ENCODE measurements around the gene PLCB1.

Gene PLCB1

DNA sequence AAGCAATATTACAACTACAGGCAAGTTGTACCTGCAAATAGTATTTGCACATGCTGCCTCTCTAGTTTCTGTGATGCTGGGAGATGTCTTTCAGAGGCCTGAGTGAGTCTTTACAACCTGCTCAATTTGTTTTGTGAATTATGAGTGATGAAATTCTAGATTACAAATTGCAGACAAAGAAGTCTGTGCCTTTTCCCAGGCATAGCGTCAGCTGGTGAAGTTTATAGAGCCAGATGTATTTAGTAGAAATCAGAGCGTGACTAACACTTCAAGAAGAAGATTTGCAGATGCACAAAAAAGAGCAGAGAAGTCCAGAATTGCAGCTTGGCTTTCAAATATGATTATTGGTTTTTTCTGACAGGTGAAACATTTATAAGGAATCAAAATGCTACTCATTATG lies 289.9 kb downstream of the PLCB1 start:
- TF ChIP-seq, protein P1, sequence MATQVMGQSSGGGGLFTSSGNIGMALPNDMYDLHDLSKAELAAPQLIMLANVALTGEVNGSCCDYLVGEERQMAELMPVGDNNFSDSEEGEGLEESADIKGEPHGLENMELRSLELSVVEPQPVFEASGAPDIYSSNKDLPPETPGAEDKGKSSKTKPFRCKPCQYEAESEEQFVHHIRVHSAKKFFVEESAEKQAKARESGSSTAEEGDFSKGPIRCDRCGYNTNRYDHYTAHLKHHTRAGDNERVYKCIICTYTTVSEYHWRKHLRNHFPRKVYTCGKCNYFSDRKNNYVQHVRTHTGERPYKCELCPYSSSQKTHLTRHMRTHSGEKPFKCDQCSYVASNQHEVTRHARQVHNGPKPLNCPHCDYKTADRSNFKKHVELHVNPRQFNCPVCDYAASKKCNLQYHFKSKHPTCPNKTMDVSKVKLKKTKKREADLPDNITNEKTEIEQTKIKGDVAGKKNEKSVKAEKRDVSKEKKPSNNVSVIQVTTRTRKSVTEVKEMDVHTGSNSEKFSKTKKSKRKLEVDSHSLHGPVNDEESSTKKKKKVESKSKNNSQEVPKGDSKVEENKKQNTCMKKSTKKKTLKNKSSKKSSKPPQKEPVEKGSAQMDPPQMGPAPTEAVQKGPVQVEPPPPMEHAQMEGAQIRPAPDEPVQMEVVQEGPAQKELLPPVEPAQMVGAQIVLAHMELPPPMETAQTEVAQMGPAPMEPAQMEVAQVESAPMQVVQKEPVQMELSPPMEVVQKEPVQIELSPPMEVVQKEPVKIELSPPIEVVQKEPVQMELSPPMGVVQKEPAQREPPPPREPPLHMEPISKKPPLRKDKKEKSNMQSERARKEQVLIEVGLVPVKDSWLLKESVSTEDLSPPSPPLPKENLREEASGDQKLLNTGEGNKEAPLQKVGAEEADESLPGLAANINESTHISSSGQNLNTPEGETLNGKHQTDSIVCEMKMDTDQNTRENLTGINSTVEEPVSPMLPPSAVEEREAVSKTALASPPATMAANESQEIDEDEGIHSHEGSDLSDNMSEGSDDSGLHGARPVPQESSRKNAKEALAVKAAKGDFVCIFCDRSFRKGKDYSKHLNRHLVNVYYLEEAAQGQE (IDR thresholded peaks at IDR 0.05; ENCODE audit: insufficient read depth in 1 of 2, low read depth in 2 of 2, low read length in 2 of 2): no peak

- TF ChIP-seq FOXP2 (optimal IDR thresholded peaks at IDR 0.05; ENCODE audit: borderline replicate concordance, extremely low read depth, extremely low read length, insufficient read depth) (no peak), POLR2AphosphoS5 (IDR thresholded peaks at IDR 0.05; ENCODE audit: low read depth, low read length) (no peak), SIN3A (IDR thresholded peaks at IDR 0.05; ENCODE audit: borderline replicate concordance, insufficient read depth, low read length) (no peak), TAF1 (IDR thresholded peaks at IDR 0.05; ENCODE audit: borderline replicate concordance, insufficient read depth, low read length) (no peak)
- TF ChIP-seq, protein P1 (IDR thresholded peaks at IDR 0.05; ENCODE audit: insufficient read depth in 1 of 2, low read depth in 2 of 2, low read length in 2 of 2): no peak
These were observed 291.4 kb downstream of the PLCB1 start for GRCh38 chr20:8423482-8423881.

DNA sequence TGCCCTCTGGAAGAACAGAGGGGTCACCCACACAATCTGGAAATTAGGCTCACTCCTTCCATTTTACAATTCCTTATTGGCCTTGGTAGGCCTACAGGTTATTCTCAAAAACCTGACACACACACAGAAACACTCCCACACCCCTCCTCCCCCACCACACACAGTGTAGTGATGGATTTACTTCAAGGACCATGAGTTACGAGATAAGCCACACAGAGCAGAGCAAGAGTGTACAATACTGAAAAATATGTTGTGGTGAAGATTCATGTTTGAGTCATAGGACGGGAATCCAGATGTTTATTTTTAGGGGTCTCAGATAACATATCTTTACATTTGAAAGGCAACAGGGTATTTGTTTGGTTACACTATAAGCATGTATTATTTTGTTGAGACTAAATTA lies 291.9 kb downstream of the PLCB1 start:
- TF ChIP-seq TAF1 (IDR thresholded peaks at IDR 0.05; ENCODE audit: borderline replicate concordance, insufficient read depth, low read length) (no peak), FOXP2 (optimal IDR thresholded peaks at IDR 0.05; ENCODE audit: borderline replicate concordance, extremely low read depth, extremely low read length, insufficient read depth) (no peak)
- TF ChIP-seq, protein P1 (IDR thresholded peaks at IDR 0.05; ENCODE audit: insufficient read depth in 1 of 2, low read depth in 2 of 2, low read length in 2 of 2): no peak

DNA sequence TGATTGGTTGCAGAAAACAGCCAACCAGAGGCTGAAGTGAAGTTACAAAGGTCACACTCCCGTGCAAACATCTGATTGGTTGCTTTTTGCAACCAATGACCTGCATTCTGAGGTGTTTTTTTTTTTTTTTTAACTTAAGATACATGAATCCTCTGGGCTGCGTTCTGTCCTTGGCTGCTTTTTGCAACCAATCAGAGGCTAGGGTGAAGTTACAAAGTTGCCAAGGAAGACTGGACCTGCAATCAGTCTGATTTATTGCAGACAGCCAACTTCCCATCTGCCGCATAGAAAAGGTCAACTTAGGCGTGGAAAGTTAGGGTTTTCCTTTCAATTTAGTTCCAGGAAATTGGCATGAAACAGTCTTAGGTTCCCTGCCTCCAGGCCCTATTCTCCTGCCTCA lies 292.9 kb downstream of the PLCB1 start:
- TF ChIP-seq POLR2AphosphoS5 (IDR thresholded peaks at IDR 0.05; ENCODE audit: low read depth, low read length) (no peak), TAF1 (IDR thresholded peaks at IDR 0.05; ENCODE audit: borderline replicate concordance, insufficient read depth, low read length) (no peak), FOXP2 (optimal IDR thresholded peaks at IDR 0.05; ENCODE audit: borderline replicate concordance, extremely low read depth, extremely low read length, insufficient read depth) (no peak), SIN3A (IDR thresholded peaks at IDR 0.05; ENCODE audit: borderline replicate concordance, insufficient read depth, low read length) (no peak)
- TF ChIP-seq, protein P1 (IDR thresholded peaks at IDR 0.05; ENCODE audit: insufficient read depth in 1 of 2, low read depth in 2 of 2, low read length in 2 of 2): no peak

DNA sequence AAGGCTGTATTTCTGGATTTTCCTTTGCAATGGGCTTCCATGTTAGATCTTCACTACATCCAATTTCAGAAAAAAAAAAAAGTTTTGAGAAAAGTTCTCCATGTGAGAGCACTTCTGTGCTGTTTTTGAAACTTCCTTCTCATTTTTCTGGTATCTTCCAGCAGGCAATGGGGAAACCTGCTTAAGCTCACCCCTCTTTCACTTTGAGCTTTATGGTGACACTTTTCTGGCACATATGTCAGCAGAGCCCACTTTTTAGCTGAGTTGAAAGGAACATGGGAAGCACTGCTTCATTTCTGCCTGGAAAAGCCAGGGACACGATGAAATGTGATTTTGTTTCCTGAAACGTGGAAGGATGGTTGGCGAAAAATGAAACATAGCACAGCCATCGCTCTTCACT lies 293.7 kb downstream of the PLCB1 start:
- TF ChIP-seq SIN3A (IDR thresholded peaks at IDR 0.05; ENCODE audit: borderline replicate concordance, insufficient read depth, low read length) (no peak), TAF1 (IDR thresholded peaks at IDR 0.05; ENCODE audit: borderline replicate concordance, insufficient read depth, low read length) (no peak), POLR2AphosphoS5 (IDR thresholded peaks at IDR 0.05; ENCODE audit: low read depth, low read length) (no peak), FOXP2 (optimal IDR thresholded peaks at IDR 0.05; ENCODE audit: borderline replicate concordance, extremely low read depth, extremely low read length, insufficient read depth) (no peak)
- TF ChIP-seq, protein P1 (IDR thresholded peaks at IDR 0.05; ENCODE audit: insufficient read depth in 1 of 2, low read depth in 2 of 2, low read length in 2 of 2): no peak
